K562 (cell line): ENCODE measurements around the gene CCDC77. TPM values are rescaled to one million over a fixed set of nuclear protein-coding genes. Genes with fewer than 3 reads are reported as not detected.

Experiments used
- ATF1 ChIP-seq, 2 experiments: fragments of 450-650 bp in 1 of 2; IDR thresholded peaks; 2 replicates each; pipeline ENCODE4 v1.6.1; 2016; ENCODE audit warnings: missing compliant biosample characterization in 1 of 2, missing genetic modification characterization in 1 of 2
- HMGN3 ChIP-seq: IDR thresholded peaks from 2 replicates; pipeline ENCODE4 v1.6.1; 2011; ENCODE audit warnings: borderline replicate concordance, low read depth, mild to moderate bottlenecking, mixed read lengths, low read length; ENCODE audit not compliant: insufficient read length; ENCODE audit errors: extremely low read depth
- KDM5B ChIP-seq: fragments of 200-600 bp; sonication (generic); IDR thresholded peaks from 2 replicates; pipeline ENCODE4 v1.6.1; 2012; ENCODE audit warnings: low read depth, mild to moderate bottlenecking, moderate library complexity, low read length, control low read depth, inconsistent platforms; ENCODE audit not compliant: insufficient replicate concordance
- NFATC3 ChIP-seq: fragments of 450-650 bp; IDR thresholded peaks from 2 replicates; pipeline ENCODE4 v1.6.1; 2017; ENCODE audit warnings: mild to moderate bottlenecking
- NFE2L1 ChIP-seq: fragments of 450-650 bp; IDR thresholded peaks from 2 replicates; pipeline ENCODE4 v1.6.1; 2016; ENCODE audit warnings: missing genetic modification characterization, low read depth, mild to moderate bottlenecking, missing compliant biosample characterization, moderate library complexity, borderline replicate concordance
- PPARD ChIP-seq: fragments of 250-450 bp; sonication (Bioruptor Pico); IDR thresholded peaks from 2 replicates; pipeline ENCODE4 v1.8.0; 2022; ENCODE audit warnings: inconsistent platforms, mild to moderate bottlenecking, moderate library complexity
- RBM25 ChIP-seq: fragments of 200-400 bp; formaldehyde crosslinking; IDR thresholded peaks from 2 replicates; pipeline ENCODE4 v1.6.1; 2018; ENCODE audit warnings: low read length, low read depth, moderate library complexity; ENCODE audit not compliant: severe bottlenecking
- SMAD4 ChIP-seq: fragments of 250-450 bp; sonication (Bioruptor Pico); conservative IDR thresholded peaks from 2 replicates; pipeline ENCODE4 v1.8.0; 2021; ENCODE audit warnings: inconsistent platforms, mild to moderate bottlenecking, moderate library complexity
- TAF9B ChIP-seq: fragments of 450-650 bp; IDR thresholded peaks from 2 replicates; pipeline ENCODE4 v1.6.1; 2018; ENCODE audit warnings: mild to moderate bottlenecking; ENCODE audit not compliant: partially characterized antibody
- ZNF133 ChIP-seq: fragments of 250-450 bp; sonication (Bioruptor Pico); IDR thresholded peaks from 2 replicates; pipeline ENCODE4 v1.4.0; 2020; ENCODE audit warnings: mild to moderate bottlenecking
- ZNF778 ChIP-seq: fragments of 450-650 bp; formaldehyde crosslinking; IDR thresholded peaks from 2 replicates; pipeline ENCODE4 v1.4.0; 2020; ENCODE audit warnings: mild to moderate bottlenecking, moderate library complexity
- polyA plus RNA-seq, 8 experiments: library from polyadenylated mRNA; depleted of rRNA in 4 of 8; stranded (reverse) in 5 of 8; unstranded in 3 of 8; fragments of >200 nt; fragmentation: Nextera tagmentation in 2 of 8; fragmentation: Illumina TruSeq in 1 of 8; extraction: Ambion mirVana in 2 of 8; extraction: Trizol in 1 of 8; gene quantifications; 2 replicates each; pipeline versions ENCODE4 v1.2.1 to v1.2.3, GENCODE V29; 2011 to 2014; ENCODE audit warnings: inconsistent platforms in 1 of 8, missing spikeins in 1 of 8
- total RNA-seq, 7 experiments: library from RNA; depleted of rRNA in 6 of 7; stranded (reverse); fragments of >200 nt in 6 of 7; fragmentation: Illumina TruSeq in 2 of 7; extraction: Trizol in 2 of 7; gene quantifications; 2 replicates each; pipeline versions ENCODE4 v1.2.1 to v1.2.3, GENCODE V29; 2011 to 2021; ENCODE audit warnings: low replicate concordance in 1 of 7
- TF ChIP-seq, protein P1 (sequence below): fragments of 250-450 bp; sonication (Bioruptor Pico); IDR thresholded peaks from 2 replicates; pipeline ENCODE4 v1.8.0; 2022; ENCODE audit warnings: moderate library complexity, mild to moderate bottlenecking, inconsistent platforms
- TF ChIP-seq, protein P2 (sequence below): IDR thresholded peaks from 3 replicates; pipeline ENCODE4 v1.6.1; 2011; ENCODE audit warnings: borderline replicate concordance, mild to moderate bottlenecking, moderate library complexity; ENCODE audit not compliant: insufficient read length; ENCODE audit errors: extremely low read depth
- TF ChIP-seq, protein P3 (sequence below): fragments of 250-450 bp; sonication (Bioruptor Pico); IDR thresholded peaks from 2 replicates; pipeline ENCODE4 v1.5.0; 2021
- TF ChIP-seq, protein P4 (sequence below): sonication (generic); formaldehyde crosslinking; IDR thresholded peaks from 2 replicates; pipeline ENCODE4 v1.8.1; 2023; ENCODE audit warnings: mild to moderate bottlenecking, missing genetic modification reagents
- TF ChIP-seq, protein P5 (sequence below), 2 experiments: fragments of 450-650 bp; IDR thresholded peaks; 2 replicates each; pipeline ENCODE4 v1.6.1; 2016

CCDC77 gene
- total and polyA plus RNA-seq, 9 of the 15 experiments (the other 6 are each of a cell fraction or from before 2014, with no cell fraction given), result 10.5 to 26.5 (median 17.8) TPM

DNA sequence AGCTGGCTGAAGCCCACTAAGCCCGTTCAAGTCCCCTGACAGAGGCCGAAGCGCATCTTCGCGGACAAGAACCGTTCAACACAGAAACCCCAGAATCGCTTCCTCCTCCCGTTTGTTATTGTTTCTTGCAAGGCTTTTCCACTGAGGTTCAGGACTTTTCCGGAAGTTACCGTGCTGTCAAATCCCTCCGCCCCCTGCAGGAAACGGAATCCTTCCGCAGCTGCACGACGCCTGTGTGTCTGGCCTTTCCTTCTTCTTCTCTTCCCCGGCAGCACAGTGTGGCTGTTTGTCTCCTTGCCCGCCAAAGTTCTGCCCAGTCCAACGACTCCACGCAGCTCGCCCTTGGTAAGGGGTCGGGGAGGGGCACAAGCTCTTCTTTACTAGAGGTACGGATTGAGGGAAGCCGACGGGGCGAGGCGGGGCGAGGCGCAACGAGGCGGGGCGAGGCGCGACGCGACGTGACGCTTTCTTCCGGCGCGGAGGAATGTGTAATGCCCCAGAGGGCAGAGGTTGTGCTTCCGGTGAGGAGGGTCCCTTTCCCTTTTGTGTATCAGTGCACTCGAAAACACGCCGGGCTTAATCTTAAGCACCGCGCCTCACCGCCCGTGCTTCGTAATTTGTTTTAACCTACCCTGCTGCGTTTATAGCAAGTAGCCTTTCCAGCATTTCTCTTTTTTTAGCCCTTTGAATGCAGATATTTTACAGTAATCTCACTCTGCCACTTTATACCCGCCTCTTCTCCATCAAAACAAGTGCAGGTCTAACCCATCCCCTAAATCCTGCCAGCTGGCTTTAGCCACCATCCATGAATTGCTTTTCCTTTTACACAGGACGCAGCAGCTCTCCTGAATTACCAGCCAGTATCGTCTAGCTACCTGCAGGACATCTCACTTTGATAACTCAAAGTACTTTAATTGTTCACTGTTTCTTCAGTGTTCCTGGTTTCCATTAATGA, 12.0 kb upstream of the CCDC77 start, which contains the start of gene KDM5A (continued):
- TF ChIP-seq, protein P1, sequence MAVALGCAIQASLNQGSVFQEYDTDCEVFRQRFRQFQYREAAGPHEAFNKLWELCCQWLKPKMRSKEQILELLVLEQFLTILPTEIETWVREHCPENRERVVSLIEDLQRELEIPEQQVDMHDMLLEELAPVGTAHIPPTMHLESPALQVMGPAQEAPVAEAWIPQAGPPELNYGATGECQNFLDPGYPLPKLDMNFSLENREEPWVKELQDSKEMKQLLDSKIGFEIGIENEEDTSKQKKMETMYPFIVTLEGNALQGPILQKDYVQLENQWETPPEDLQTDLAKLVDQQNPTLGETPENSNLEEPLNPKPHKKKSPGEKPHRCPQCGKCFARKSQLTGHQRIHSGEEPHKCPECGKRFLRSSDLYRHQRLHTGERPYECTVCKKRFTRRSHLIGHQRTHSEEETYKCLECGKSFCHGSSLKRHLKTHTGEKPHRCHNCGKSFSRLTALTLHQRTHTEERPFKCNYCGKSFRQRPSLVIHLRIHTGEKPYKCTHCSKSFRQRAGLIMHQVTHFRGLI (CRISPR knock-in tag), result no peak
- TF ChIP-seq SMAD4 (CRISPR knock-in tag), result peak; percentile 81
- TF ChIP-seq KDM5B, result peak; percentile 42
- peak; percentile 80 for TF ChIP-seq ATF1 (CRISPR knock-in tag; IDR thresholded peaks at IDR 0.05)
- TF ChIP-seq ATF1 (tag; IDR thresholded peaks at IDR 0.05), result peak; percentile 97
- TF ChIP-seq NFE2L1 (tag), result no peak
- TF ChIP-seq, protein P2, sequence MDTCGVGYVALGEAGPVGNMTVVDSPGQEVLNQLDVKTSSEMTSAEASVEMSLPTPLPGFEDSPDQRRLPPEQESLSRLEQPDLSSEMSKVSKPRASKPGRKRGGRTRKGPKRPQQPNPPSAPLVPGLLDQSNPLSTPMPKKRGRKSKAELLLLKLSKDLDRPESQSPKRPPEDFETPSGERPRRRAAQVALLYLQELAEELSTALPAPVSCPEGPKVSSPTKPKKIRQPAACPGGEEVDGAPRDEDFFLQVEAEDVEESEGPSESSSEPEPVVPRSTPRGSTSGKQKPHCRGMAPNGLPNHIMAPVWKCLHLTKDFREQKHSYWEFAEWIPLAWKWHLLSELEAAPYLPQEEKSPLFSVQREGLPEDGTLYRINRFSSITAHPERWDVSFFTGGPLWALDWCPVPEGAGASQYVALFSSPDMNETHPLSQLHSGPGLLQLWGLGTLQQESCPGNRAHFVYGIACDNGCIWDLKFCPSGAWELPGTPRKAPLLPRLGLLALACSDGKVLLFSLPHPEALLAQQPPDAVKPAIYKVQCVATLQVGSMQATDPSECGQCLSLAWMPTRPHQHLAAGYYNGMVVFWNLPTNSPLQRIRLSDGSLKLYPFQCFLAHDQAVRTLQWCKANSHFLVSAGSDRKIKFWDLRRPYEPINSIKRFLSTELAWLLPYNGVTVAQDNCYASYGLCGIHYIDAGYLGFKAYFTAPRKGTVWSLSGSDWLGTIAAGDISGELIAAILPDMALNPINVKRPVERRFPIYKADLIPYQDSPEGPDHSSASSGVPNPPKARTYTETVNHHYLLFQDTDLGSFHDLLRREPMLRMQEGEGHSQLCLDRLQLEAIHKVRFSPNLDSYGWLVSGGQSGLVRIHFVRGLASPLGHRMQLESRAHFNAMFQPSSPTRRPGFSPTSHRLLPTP, result no peak
- TF ChIP-seq HMGN3, result no peak
- TF ChIP-seq, protein P3, sequence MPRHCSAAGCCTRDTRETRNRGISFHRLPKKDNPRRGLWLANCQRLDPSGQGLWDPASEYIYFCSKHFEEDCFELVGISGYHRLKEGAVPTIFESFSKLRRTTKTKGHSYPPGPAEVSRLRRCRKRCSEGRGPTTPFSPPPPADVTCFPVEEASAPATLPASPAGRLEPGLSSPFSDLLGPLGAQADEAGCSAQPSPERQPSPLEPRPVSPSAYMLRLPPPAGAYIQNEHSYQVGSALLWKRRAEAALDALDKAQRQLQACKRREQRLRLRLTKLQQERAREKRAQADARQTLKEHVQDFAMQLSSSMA (CRISPR knock-in tag), result no peak
- no peak for TF ChIP-seq PPARD (CRISPR knock-in tag)
- TF ChIP-seq RBM25, result no peak
- TF ChIP-seq, protein P4, sequence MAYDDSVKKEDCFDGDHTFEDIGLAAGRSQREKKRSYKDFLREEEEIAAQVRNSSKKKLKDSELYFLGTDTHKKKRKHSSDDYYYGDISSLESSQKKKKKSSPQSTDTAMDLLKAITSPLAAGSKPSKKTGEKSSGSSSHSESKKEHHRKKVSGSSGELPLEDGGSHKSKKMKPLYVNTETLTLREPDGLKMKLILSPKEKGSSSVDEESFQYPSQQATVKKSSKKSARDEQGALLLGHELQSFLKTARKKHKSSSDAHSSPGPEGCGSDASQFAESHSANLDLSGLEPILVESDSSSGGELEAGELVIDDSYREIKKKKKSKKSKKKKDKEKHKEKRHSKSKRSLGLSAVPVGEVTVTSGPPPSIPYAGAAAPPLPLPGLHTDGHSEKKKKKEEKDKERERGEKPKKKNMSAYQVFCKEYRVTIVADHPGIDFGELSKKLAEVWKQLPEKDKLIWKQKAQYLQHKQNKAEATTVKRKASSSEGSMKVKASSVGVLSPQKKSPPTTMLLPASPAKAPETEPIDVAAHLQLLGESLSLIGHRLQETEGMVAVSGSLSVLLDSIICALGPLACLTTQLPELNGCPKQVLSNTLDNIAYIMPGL (CRISPR knock-in tag), result no peak; the same call in 1 of the 2 replicates
- no peak for TF ChIP-seq ZNF133 (CRISPR knock-in tag)
- peak; percentile 88 for TF ChIP-seq TAF9B
- TF ChIP-seq ZNF778 (CRISPR knock-in tag), result no peak
- no peak for TF ChIP-seq NFATC3
- TF ChIP-seq, protein P5, sequence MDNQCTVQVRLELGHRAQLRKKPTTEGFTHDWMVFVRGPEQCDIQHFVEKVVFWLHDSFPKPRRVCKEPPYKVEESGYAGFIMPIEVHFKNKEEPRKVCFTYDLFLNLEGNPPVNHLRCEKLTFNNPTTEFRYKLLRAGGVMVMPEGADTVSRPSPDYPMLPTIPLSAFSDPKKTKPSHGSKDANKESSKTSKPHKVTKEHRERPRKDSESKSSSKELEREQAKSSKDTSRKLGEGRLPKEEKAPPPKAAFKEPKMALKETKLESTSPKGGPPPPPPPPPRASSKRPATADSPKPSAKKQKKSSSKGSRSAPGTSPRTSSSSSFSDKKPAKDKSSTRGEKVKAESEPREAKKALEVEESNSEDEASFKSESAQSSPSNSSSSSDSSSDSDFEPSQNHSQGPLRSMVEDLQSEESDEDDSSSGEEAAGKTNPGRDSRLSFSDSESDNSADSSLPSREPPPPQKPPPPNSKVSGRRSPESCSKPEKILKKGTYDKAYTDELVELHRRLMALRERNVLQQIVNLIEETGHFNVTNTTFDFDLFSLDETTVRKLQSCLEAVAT (IDR thresholded peaks at IDR 0.05), result peak in 1 of 2 experiments; percentile 43; a peak in 1 of 4 replicates
